Smooth muscle cell (in vitro differentiated cells): Measurements from ENCODE around the gene HOMEZ. TPM values are rescaled to one million over a fixed set of nuclear protein-coding genes. Genes with fewer than 3 reads are reported as not detected.
"Not testable (repeated sequence)": the region's sequence is repeated elsewhere in the genome, so short reads cannot be mapped to it uniquely, and the experiment has no call there.

Experiments
- DNase-seq: peaks from one replicate; lab custom pipeline; 2025; ENCODE audit not compliant: unreplicated experiment; lab: John Stamatoyannopoulos, UW
- H2AFZ ChIP-seq: fragments of 200-600 bp; sonication (generic); 2 replicates; pipeline ENCODE4 v1.6.0; 2016; ENCODE audit warnings: antibody characterized with exemption, low read depth, mild to moderate bottlenecking
- H3F3A ChIP-seq: fragments of 200-600 bp; sonication (generic); 2 replicates; pipeline ENCODE4 v1.6.0; 2017; ENCODE audit warnings: antibody characterized with exemption, low read depth
- H3K27ac ChIP-seq: fragments of 200-600 bp; sonication (generic); 2 replicates; pipeline ENCODE4 v1.5.1; 2016; ENCODE audit warnings: low read depth, mild to moderate bottlenecking
- H3K27me3 ChIP-seq: fragments of 200-600 bp; sonication (generic); 2 replicates; pipeline ENCODE4 v1.6.1; 2016; ENCODE audit warnings: low read depth, mild to moderate bottlenecking
- H3K36me3 ChIP-seq: fragments of 200-600 bp; sonication (generic); 2 replicates; pipeline ENCODE4 v1.5.1; 2016; ENCODE audit warnings: low read depth
- H3K4me1 ChIP-seq: fragments of 200-600 bp; sonication (generic); 2 replicates; pipeline ENCODE4 v1.5.1; 2016; ENCODE audit warnings: low read depth
- H3K4me2 ChIP-seq: fragments of 200-600 bp; sonication (generic); 2 replicates; pipeline ENCODE4 v1.6.0; 2016; ENCODE audit warnings: mild to moderate bottlenecking
- H3K4me3 ChIP-seq: fragments of 200-600 bp; sonication (generic); 2 replicates; pipeline ENCODE4 v1.5.1; 2016; ENCODE audit warnings: mild to moderate bottlenecking
- H3K79me2 ChIP-seq: fragments of 200-600 bp; sonication (generic); 2 replicates; pipeline ENCODE4 v1.6.0; 2016; ENCODE audit warnings: low read depth, mild to moderate bottlenecking
- H3K9ac ChIP-seq: fragments of 200-600 bp; sonication (generic); 2 replicates; pipeline ENCODE4 v1.6.0; 2016; ENCODE audit warnings: low read depth
- H3K9me3 ChIP-seq: fragments of 200-600 bp; sonication (generic); replicated peaks from 2 replicates; pipeline ENCODE4 v1.5.1; 2016; ENCODE audit warnings: low read depth
- H4K20me1 ChIP-seq: fragments of 200-600 bp; sonication (generic); 2 replicates; pipeline ENCODE4 v1.6.0; 2016; ENCODE audit warnings: low read depth
- WGBS: methylation state at CpG from one replicate; pipeline ENCODE4 v1.1.7; 2016; ENCODE audit warnings: low lambda C conversion rate; 5-methylcytosine and 5-hydroxymethylcytosine counted together
- polyA plus RNA-seq: library from polyadenylated mRNA; unstranded; fragments of >200 nt; fragmentation: Nextera tagmentation; extraction: Ambion mirVana; gene quantifications from 2 replicates; pipeline ENCODE4 v1.2.1, GENCODE V29; 2016
- total RNA-seq: library from RNA; depleted of rRNA; stranded (reverse); fragments of >200 nt; gene quantifications from 2 replicates; pipeline ENCODE4 v1.2.3, GENCODE V29; 2014
- TF ChIP-seq, protein P1 (sequence below): fragments of 200-600 bp; sonication (generic); IDR thresholded peaks from 2 replicates; pipeline ENCODE4 v1.5.1; 2017; ENCODE audit warnings: borderline replicate concordance, mild to moderate bottlenecking, antibody characterized with exemption; ENCODE audit not compliant: insufficient read depth, poor library complexity, severe bottlenecking

The HOMEZ gene
- total and polyA plus RNA-seq, 2 experiments from 2014 or later = 4.9 to 5.4 TPM

DNA sequence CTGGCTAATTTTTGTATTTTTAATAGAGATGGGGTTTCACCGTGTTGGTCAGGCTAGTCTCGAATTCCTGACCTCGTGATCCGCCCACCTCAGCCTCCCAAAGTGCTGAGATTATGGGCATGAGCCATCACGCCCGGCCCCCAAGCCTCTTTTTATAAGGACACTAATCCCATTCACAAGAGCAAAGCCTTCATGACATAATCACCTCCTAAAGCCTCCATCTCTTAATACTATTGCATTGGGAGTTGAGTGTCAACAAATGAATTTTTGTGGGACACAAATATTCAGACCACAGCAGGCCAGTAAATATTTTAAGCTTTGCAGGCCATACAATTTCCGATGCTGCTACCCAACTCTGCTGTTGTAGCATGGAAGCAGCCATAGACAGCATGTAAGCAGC is 37.3 kb downstream of the HOMEZ start:
- DNase-seq = no peak
- no peaks in the 10 kb centered on the region for H3K9me3 ChIP-seq

DNA sequence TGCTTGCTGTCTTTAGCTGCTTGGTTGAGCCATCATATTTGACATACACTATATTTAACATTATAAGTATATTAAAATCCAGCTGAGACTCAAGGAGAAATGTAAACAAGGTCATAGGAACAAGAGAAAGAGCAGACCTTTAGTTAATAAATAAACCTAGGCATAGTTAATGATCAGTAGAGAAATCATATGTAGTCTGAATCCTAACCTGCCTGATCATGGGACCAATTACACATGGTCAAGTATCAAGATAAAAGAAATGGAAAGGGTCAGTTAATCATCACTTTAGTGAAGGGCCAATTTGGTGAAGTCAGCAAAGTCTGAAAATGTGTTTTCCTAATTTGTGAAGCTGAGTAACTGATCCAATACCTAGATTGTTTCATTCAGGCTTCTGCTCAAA is 40.6 kb downstream of the HOMEZ start:
- no peaks in the 10 kb centered on the region for H4K20me1 ChIP-seq
- no peak overlapping the region for H3K27ac ChIP-seq
- H3F3A ChIP-seq = no peaks in the 10 kb centered on the region
- H3K9ac ChIP-seq = no peak overlapping the region
- no peaks in the 10 kb centered on the region for H3K4me1 ChIP-seq
- no peak overlapping the region for H3K4me2 ChIP-seq
- H3K9me3 ChIP-seq = no peaks in the 10 kb centered on the region
- H3K27me3 ChIP-seq = peaks cover 22% of the 10 kb centered on the region
- no peaks in the 10 kb centered on the region for H3K36me3 ChIP-seq
- TF ChIP-seq, protein P1, sequence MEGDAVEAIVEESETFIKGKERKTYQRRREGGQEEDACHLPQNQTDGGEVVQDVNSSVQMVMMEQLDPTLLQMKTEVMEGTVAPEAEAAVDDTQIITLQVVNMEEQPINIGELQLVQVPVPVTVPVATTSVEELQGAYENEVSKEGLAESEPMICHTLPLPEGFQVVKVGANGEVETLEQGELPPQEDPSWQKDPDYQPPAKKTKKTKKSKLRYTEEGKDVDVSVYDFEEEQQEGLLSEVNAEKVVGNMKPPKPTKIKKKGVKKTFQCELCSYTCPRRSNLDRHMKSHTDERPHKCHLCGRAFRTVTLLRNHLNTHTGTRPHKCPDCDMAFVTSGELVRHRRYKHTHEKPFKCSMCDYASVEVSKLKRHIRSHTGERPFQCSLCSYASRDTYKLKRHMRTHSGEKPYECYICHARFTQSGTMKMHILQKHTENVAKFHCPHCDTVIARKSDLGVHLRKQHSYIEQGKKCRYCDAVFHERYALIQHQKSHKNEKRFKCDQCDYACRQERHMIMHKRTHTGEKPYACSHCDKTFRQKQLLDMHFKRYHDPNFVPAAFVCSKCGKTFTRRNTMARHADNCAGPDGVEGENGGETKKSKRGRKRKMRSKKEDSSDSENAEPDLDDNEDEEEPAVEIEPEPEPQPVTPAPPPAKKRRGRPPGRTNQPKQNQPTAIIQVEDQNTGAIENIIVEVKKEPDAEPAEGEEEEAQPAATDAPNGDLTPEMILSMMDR = no peak
- no peak overlapping the region for H2AFZ ChIP-seq
- no peak for DNase-seq
- no peak overlapping the region for H3K4me3 ChIP-seq
- no peaks in the 10 kb centered on the region for H3K79me2 ChIP-seq

More for the DNA sequence above, 37.3 kb downstream of the HOMEZ start:
- Histone ChIP-seq H3K79me2 (no peaks in the 10 kb centered on the region), H3K27ac (no peak overlapping the region), H3K4me3 (no peak overlapping the region), H3K4me1 (no peaks in the 10 kb centered on the region), H3K4me2 (no peak overlapping the region), H4K20me1 (no peaks in the 10 kb centered on the region), H3K27me3 (peaks cover 42% of the 10 kb centered on the region), H3F3A (no peaks in the 10 kb centered on the region), H2AFZ (no peak overlapping the region), H3K36me3 (no peaks in the 10 kb centered on the region), H3K9ac (no peak overlapping the region)
- TF ChIP-seq, protein P1 = no peak
- 35% methylated on average over 7 of the region's 7 CpGs for WGBS

DNA sequence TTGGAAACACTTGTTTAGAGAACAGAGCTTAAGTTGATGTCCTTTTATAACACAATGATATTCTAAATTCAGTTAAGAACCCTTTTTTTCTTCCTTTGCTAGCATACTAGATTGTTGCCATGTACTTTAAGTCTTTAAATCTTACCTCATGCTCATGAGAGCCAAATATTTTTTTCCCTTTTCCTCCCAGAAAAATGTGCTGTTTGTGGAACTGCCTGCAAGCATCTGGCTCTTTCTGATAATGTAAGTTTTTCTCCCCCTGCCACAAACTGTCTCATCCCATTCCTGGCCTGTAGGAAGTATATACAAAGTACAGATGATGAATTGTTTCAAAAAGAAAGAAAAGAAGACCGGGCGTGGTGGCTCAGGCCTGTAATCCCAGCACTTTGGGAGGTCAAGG is 42.9 kb downstream of the HOMEZ start:
- Histone ChIP-seq H3F3A (no peaks in the 10 kb centered on the region), H3K9ac (no peak overlapping the region), H3K36me3 (no peaks in the 10 kb centered on the region), H2AFZ (no peak overlapping the region), H3K4me1 (no peaks in the 10 kb centered on the region), H3K4me2 (no peak overlapping the region), H3K27ac (no peak overlapping the region), H3K79me2 (no peaks in the 10 kb centered on the region), H3K4me3 (no peak overlapping the region), H3K9me3 (no peaks in the 10 kb centered on the region), H3K27me3 (peaks cover 22% of the 10 kb centered on the region), H4K20me1 (no peaks in the 10 kb centered on the region)
- no peak for DNase-seq
- TF ChIP-seq, protein P1 = no peak
- 88% methylated on average over 2 of the region's 2 CpGs for WGBS

GRCh38 chr14:23242076-23242475 is 43.9 kb downstream of the HOMEZ start:
- no peak overlapping the region for H3K27ac ChIP-seq
- no peaks in the 10 kb centered on the region for H3F3A ChIP-seq
- H3K79me2 ChIP-seq = no peaks in the 10 kb centered on the region
- no peaks in the 10 kb centered on the region for H3K36me3 ChIP-seq
- TF ChIP-seq, protein P1 = no peak
- H3K9me3 ChIP-seq = no peaks in the 10 kb centered on the region
- H3K4me1 ChIP-seq = no peaks in the 10 kb centered on the region
- H3K4me3 ChIP-seq = no peak overlapping the region
- no peak overlapping the region for H3K4me2 ChIP-seq
- H3K9ac ChIP-seq = no peak overlapping the region
- 70% methylated on average over 3 of the region's 3 CpGs for WGBS
- DNase-seq = no peak
- H2AFZ ChIP-seq = no peak overlapping the region
- no peaks in the 10 kb centered on the region for H4K20me1 ChIP-seq
- peaks cover 22% of the 10 kb centered on the region for H3K27me3 ChIP-seq

DNA sequence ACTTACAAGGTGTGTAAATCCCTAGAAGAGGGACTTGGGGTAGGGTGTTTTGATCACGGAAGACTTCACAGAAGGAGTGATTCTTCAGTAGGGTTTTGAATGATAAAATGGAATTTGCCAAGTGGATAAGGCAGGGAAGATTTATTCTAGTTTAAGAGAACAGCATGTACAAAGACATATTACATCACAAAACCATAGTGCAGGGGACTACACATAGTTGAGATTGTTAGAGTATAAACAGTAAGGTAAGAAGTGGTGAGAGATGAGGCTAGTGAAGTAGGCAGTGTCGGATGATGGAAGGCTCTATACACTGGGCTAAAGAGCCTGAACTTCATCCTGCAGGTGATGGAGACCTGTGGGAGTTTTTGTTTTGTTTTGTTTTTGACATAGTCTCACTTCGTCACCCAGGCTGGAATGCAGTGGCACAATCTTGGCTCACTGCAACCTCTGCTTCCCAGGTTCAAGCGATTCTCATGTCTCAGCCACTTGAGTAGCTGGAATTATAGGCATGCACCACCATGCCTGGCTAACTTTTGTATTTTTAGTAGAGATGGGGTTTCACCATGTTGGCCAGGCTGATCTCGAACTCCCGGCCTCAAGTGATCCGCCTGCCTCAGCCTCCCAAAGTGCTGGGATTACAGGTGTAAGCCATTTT is 44.7 kb downstream of the HOMEZ start:
- not testable (repeated sequence) for H3K4me2 ChIP-seq, H3K27ac ChIP-seq, H4K20me1 ChIP-seq, H2AFZ ChIP-seq, DNase-seq, H3K79me2 ChIP-seq, H3K4me3 ChIP-seq, H3K36me3 ChIP-seq, H3F3A ChIP-seq, H3K9ac ChIP-seq, H3K4me1 ChIP-seq, H3K9me3 ChIP-seq
- 92% methylated on average over 7 of the region's 7 CpGs for WGBS
- peaks cover 19% of the 10 kb centered on the region for H3K27me3 ChIP-seq
